Measurements from ENCODE around the gene ABLIM1.

Gene ABLIM1

GRCh38 chr10:114427124-114427852 lies 230.8 kb downstream of the ABLIM1 start:
- H3K4me3 ChIP-seq (ENCODE audit: low read depth, low read length): no peak overlapping the region
- no peak for DNase-seq (ENCODE audit: low read depth)
- TF ChIP-seq, protein P1, sequence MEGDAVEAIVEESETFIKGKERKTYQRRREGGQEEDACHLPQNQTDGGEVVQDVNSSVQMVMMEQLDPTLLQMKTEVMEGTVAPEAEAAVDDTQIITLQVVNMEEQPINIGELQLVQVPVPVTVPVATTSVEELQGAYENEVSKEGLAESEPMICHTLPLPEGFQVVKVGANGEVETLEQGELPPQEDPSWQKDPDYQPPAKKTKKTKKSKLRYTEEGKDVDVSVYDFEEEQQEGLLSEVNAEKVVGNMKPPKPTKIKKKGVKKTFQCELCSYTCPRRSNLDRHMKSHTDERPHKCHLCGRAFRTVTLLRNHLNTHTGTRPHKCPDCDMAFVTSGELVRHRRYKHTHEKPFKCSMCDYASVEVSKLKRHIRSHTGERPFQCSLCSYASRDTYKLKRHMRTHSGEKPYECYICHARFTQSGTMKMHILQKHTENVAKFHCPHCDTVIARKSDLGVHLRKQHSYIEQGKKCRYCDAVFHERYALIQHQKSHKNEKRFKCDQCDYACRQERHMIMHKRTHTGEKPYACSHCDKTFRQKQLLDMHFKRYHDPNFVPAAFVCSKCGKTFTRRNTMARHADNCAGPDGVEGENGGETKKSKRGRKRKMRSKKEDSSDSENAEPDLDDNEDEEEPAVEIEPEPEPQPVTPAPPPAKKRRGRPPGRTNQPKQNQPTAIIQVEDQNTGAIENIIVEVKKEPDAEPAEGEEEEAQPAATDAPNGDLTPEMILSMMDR (IDR thresholded peaks at IDR 0.05; ENCODE audit: low read depth, low read length, missing control alignments): no peak

DNA sequence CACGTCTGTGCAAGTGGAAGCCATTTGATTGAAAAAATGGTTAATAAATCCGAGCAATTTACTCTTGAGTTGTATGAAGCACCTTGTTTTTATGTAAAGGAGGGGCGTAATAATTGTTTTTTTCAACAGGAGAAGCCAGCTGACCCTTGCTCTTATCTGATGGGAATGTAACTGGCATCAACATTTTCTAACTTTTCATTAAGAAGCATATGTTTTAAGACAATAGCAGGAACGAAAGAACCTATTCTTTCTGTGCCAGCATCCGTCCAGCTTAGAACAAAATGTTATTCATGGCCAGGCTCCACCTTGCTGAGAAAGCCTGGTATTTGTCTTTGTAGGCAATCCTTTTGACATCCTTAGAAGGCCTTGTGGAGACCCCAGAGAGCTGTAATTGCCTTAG lies 231.6 kb downstream of the ABLIM1 start:
- no peak for DNase-seq (ENCODE audit: low read depth)
- TF ChIP-seq, protein P1 (IDR thresholded peaks at IDR 0.05; ENCODE audit: low read depth, low read length, missing control alignments): no peak
- H3K4me3 ChIP-seq (ENCODE audit: low read depth, low read length): no peak overlapping the region

- TF ChIP-seq, protein P1 (IDR thresholded peaks at IDR 0.05; ENCODE audit: low read depth, low read length, missing control alignments): no peak
- H3K4me3 ChIP-seq (ENCODE audit: low read depth, low read length): no peak overlapping the region
- no peak for DNase-seq (ENCODE audit: low read depth)
Measured at GRCh38 chr10:114420811-114421485, 237.1 kb downstream of the ABLIM1 start.

- TF ChIP-seq, protein P1 (IDR thresholded peaks at IDR 0.05; ENCODE audit: low read depth, low read length, missing control alignments): no peak
- H3K4me3 ChIP-seq (ENCODE audit: low read depth, low read length): no peak overlapping the region
- DNase-seq (ENCODE audit: low read depth): no peak
Measured at GRCh38 chr10:114418109-114418508, 240.0 kb downstream of the ABLIM1 start.

GRCh38 chr10:114412907-114413797 lies 244.9 kb downstream of the ABLIM1 start:
- no peak overlapping the region for H3K4me3 ChIP-seq (ENCODE audit: low read depth, low read length)
- TF ChIP-seq, protein P1 (IDR thresholded peaks at IDR 0.05; ENCODE audit: low read depth, low read length, missing control alignments): no peak
- DNase-seq (ENCODE audit: low read depth): no peak

DNA sequence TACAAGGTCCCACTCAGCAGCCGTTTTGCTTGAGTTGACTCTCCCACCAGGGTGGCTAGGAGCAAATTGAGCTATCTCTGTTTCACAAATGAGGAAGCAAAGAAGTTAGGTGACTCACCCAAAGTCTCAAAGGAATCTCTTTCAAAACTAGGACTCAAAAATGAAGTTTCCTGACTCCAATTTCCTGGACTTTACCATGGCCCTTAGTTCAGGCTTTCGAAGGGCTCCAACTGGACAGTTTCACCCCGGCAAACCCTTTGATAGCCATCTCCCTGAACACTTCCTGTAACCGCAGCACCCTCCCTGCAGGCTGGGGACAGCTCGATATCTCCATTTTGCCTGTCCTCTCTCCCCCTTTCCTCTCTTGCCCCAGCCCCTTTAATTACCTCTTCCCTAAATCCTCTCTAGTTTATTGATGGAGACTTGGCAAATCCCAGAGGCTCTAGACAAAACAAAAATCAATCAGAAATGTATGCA lies 249.1 kb downstream of the ABLIM1 start:
- DNase-seq (ENCODE audit: low read depth): no peak
- TF ChIP-seq, protein P1 (IDR thresholded peaks at IDR 0.05; ENCODE audit: low read depth, low read length, missing control alignments): no peak
- H3K4me3 ChIP-seq (ENCODE audit: low read depth, low read length): no peak overlapping the region
